HG03378 (cell line): ENCODE data around the gene ALDH3B2.
"Not testable (repeated sequence)": the region's sequence is repeated elsewhere in the genome, so short reads cannot be mapped to it uniquely, and the experiment has no call there.

ENCODE experiments used
- ATAC-seq: cut with Tn5 transposase; IDR thresholded peaks from one replicate; pipeline ENCODE4 v1.9.1; 2021; ENCODE audit warnings: mild to moderate bottlenecking, moderate library complexity; ENCODE audit not compliant: unreplicated experiment

Gene ALDH3B2

DNA sequence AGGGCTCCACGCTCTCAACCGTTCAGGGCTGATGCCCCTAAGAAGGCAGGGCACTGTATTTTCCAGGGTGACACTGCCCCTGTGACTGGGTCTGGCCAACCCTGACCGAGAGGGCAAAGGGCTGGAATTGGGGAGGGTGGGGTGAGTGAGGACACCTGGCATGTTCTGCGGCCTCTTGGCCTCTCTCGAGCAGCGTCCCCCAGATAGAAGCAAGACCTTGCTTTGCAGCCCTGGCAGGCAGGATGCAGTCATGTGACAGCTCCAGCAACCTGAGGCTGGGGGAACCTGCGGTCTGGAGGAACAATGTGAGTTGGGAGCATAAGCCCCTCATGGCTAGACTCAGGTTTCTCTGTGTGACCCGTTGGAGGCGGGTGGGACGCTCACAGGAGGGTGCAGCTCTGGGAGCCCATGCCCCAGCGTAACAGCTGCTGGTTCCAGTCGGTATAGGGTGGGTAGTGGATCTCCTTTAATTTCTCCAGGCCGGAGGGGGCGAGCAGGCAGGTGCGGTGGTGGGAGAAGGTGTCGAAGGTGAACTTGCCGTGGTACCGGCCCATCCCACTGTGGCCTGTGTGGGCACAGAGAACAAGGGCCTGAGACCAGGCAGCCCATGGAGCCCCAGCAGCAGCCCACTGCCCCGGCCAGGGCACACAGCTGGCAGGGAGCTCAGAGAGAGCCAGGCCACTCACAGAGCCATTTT is 11.4 kb downstream of the ALDH3B2 start:
- no peak for ATAC-seq

- ATAC-seq, result no peak
Observed at GRCh38 chr11:67662142-67662834, 12.1 kb downstream of the ALDH3B2 start.

- ATAC-seq, result not testable (repeated sequence)
Observed at GRCh38 chr11:67660752-67661151, 13.7 kb downstream of the ALDH3B2 start.

- not testable (repeated sequence) for ATAC-seq
Observed at GRCh38 chr11:67659651-67660165, 14.7 kb downstream of the ALDH3B2 start.

- no peak for ATAC-seq
Observed at GRCh38 chr11:67657300-67657699, 17.1 kb downstream of the ALDH3B2 start.

GRCh38 chr11:67656278-67656922 is 18.0 kb downstream of the ALDH3B2 start:
- no peak for ATAC-seq

DNA sequence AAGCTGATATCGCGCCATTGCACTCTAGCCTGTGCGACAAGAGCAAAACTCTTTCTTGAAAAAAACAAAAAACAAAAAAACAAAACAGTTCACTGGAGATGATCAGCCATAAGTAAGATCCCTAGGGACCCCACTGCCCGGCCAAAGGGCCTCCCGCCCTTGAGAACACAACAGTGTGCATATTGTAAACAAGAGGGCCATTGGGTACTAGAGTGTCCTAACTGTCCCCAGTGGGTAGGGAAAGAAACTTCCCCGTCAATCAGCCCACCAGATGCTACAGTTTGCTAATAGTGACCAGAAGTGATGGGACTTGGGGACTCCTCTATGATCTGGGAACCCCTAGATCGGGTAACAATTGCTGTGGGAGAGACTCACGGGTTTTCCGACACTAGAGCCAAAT is 20.2 kb downstream of the ALDH3B2 start:
- no peak for ATAC-seq

GRCh38 chr11:67652965-67653845 is 21.2 kb downstream of the ALDH3B2 start:
- ATAC-seq, result no peak

GRCh38 chr11:67651976-67652781 is 22.2 kb downstream of the ALDH3B2 start:
- no peak for ATAC-seq

- no peak for ATAC-seq
Observed at GRCh38 chr11:67649634-67650510, 24.6 kb downstream of the ALDH3B2 start.

DNA sequence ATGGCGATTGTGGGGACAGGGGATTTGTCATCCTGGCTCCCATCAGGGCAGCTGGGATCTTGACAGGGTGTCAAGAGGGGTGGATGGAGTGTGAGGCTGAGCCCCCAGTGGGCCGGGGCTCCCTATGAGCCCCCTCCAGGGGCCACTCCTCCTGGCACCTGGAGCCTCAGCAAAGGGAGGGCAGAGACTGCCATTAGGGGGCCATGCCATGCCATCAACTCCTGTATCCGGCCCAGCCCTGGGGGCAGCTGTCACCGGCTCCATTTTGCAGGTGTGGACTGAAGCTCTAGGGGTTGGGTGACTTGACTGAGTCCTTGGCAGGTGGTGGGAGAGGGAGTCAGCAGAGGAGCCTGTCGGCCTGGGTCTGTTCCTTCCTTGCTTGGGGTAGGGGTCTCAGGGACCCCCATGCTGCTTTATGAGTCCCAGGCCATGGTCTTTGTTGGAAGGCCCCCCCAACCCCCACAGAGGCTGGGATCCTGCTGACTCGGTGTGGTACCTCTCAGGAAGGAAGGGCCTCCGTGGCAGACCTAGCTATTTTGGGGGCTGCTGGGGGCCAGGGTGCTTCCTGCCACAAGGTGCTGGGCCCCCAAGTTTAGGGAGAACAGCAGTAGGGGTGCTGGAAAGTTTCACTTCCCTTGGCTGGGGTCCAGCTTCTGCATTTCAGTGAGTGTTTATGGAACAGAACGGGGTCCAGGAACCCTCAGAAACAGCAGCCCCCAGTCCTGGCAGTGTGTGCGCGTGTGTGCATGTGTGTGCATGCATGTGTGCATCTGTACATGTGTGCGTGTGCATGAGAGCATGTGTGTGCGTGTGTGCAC is 25.4 kb downstream of the ALDH3B2 start:
- no peak for ATAC-seq

DNA sequence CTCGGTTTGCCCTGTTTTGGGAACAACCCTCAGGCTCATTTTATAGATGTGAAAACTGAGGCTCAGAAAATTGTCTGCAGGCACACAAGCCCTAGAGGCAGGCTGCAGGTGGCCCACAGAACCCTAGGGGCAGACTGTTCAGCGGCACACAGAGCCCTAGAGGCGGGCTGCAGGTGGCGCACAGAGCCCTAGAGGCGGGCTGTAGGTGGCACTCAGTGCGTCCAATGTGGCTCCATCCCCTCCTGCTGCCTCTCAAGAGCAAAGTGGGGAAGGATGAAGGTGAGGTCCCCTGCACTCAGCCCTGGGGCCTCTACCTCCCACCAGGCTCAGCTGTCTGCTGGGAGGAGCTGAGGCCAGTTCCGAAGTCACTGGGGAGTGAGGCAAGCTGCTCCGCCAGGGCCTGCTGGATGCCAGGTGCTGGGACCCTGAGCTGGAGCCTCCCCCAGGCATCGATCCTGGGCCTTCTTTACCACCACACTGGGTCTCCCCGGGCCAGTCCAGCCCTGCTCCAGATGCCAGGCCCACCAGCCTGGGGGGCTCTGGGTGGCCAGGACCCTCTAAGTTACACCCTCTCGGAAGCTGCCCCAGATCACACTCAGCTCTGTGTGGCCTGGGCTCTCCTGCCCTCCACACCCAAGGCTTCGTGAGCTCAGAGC is 26.2 kb downstream of the ALDH3B2 start:
- ATAC-seq, result no peak

- no peak for ATAC-seq
Observed at GRCh38 chr11:67647471-67647870, 27.0 kb downstream of the ALDH3B2 start.

- no peak for ATAC-seq
Observed at GRCh38 chr11:67646535-67647336, 27.7 kb downstream of the ALDH3B2 start.

GRCh38 chr11:67645521-67646461 is 28.6 kb downstream of the ALDH3B2 start:
- ATAC-seq, result no peak
